UCSD-AML1 (cell line): ENCODE measurements around the gene DERL2.
"Not testable (repeated sequence)": the region's sequence is repeated elsewhere in the genome, so short reads cannot be mapped to it uniquely, and the experiment has no call there.

Experiments used
- DNase-seq: peaks from one replicate; lab custom pipeline; 2025; ENCODE audit not compliant: unreplicated experiment; lab: John Stamatoyannopoulos, UW

Gene DERL2

DNA sequence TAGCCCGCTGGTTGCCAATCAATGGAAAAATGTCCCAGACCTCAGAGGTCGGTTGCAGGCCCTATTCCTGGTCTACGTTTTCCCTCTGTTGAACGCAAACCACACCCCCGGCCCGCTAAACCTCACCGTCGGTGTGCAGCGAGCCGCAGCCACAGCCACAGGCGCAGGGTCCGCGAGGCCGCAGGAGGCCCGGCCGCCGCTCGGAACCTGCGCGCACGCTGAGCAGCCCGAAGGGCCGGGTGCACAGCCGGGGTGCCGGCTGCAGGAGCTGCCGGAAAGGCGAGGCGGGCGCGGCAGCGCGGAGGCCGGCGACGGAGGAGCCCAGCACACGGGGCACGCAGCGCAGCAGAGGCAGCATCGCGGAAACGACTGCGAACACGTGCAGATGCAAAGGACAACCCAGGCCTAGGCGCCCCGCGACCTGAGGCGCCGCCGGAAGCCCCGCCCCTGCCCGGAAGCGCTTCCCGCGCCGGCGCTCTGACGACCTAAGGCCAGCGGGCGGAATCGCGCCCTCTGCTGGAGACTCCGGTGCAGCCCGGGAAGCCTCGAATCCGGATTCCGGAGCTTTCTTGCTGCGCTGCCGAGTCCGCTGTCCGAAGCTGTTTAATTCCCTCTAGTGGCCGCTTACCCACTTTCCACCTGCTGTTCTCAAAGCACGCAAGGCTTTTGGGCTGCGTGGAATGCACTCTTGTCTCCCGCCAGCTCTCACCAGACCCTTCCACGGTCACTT lies 47.1 kb downstream of the DERL2 start, which contains the start of gene C1QBP:
TSS of gene C1QBP (minus strand) at position 440 of the 730 bp plus-strand sequence. CDS start at position 358, 82 bp downstream.
- peak; percentile 98 for DNase-seq

DNA sequence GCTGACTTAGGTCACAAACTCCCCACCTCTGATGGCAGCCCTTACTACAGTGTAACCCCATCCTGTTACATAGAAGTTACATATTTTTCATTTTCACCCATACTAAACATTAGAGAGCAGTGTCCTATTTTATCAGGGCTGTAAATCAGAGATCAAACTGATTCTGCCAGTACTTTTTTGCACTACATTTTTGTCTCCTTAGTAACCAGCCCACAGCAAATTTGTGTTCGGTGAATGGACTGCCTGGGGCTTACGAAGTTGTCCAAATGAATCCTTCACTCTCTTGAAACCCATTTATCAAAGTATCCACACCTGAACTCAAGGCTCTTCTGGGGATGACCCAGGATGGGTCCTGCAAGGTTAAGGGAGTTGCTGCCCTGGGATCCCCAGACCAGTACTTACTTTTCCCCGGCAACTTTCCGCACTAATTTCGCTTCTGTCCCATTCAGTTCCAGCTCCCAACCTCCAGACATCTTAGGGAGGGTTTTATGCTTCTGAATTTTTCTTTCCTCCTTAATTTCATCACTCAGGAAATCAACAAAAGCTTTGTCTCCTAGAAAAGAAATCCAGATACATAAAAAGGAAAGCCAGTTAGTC lies 48.2 kb downstream of the DERL2 start:
- no peak for DNase-seq

DNA sequence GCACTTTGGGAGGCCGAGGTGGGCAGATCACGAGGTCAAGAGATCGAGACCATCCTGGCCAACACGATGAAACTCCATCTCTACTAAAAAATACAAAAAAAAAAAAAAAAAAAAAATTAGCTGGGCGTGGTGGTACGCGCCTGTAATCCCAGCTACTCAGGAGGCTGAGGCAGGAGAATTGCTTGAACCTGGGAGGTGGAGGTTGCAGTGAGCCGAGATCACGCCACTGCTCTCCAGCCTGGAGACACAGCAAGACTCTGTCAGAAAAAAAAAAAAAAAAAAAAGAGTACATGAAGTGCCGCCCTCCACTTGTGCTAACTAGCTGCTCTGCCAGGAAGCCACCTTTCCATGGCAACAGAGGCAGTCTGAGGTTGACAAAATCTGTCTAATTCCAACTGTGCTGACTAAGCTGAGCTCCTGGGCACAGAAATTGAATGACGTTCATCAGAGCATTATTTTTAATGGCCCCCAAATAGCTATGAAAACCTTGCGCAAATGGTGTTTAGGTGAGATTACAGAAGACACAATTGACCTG lies 50.1 kb downstream of the DERL2 start:
- not testable (repeated sequence) for DNase-seq

DNA sequence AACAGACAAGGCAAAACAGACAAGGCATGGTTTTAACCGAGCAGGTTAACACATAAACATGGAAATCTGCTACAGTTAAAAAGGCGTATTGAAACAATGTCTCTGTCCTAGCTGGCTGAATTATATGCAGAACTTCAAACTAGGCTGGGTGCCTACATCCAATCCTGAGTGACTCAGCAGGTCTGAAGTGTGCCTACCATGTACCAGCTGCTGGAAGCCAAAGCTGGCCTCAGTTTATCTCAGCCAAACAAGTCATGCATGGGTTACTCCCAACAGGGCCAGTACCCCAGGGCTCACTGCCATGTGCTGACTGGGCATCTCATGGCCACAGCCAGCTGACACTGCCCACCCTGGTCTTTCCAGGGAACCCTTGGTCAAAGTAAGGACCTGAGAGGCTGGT lies 51.0 kb downstream of the DERL2 start:
- no peak for DNase-seq

DNA sequence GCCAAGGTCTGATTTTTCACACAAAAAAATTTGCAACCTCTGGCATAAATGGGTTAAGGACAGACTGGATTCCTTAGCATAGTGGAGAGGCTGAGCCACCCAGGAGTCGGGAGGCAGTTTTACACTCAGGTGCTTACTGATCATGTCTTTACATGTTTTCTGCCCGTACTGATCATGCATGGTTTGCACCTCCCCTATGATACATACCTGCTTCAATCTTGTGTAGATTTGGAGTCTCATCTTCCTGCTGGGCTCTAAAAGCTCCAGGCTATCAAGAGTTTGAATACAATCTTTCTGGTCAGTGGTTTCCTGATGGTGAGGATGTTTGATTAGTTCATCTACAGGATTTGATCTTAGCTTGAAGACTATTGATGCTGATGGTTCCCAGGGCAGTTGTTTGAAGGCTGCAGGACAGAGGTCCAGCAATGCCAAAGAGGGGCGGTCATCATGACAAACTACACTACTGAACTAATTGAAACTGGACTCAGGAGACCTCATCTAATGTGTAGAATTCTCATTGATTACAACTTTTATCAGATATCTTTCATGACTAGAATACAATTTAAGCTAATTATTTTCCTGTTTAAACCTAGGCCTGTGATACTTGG lies 53.9 kb downstream of the DERL2 start:
- no peak for DNase-seq

DNA sequence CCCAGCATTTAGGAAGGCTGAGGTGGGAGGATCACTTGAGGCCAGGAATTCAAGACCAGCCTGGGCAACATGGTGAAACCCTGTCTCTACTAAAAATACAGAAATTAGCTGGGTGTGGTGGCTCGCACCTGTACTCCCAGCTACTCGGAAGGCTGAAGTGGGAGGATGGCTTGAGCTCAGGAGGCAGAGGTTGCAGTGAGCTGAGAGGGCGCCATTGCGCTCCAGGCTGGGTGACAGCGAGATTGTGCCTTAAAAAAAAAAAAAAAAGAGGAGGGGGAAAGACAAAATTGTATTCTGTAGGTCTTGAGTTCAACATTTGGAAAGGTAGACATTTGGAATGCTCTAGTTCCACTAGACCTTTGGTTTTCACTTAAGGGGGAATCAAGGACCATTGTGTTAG lies 54.7 kb downstream of the DERL2 start:
- DNase-seq: not testable (repeated sequence)

DNA sequence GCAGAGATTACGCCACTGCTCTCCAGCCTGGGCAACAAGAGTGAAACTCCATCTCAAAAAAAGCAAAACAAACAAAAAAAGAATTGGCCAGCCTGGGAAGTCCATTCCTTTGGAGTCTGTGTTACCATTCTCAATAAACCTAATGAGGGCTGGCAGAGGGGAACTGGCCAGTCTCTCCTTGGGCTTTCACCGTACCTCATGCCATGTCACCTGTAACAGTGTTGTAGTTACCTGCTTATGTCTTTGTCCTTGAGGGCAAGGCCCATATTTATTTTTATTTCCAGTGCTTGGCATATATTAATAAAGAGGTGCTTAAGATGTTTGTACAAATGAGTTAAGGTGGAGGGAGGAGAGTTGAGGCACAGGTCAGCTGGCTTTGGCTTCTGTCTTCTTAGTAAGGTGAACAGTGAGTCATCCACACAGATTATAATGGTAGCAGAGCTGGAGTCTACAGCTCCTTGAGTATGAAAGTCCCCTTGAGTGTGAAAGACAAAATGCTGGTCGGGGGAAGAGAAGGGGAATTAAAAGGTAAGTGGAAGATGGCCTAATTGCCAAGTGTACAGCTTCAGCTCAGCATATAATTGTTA lies 55.5 kb downstream of the DERL2 start:
- no peak for DNase-seq

DNA sequence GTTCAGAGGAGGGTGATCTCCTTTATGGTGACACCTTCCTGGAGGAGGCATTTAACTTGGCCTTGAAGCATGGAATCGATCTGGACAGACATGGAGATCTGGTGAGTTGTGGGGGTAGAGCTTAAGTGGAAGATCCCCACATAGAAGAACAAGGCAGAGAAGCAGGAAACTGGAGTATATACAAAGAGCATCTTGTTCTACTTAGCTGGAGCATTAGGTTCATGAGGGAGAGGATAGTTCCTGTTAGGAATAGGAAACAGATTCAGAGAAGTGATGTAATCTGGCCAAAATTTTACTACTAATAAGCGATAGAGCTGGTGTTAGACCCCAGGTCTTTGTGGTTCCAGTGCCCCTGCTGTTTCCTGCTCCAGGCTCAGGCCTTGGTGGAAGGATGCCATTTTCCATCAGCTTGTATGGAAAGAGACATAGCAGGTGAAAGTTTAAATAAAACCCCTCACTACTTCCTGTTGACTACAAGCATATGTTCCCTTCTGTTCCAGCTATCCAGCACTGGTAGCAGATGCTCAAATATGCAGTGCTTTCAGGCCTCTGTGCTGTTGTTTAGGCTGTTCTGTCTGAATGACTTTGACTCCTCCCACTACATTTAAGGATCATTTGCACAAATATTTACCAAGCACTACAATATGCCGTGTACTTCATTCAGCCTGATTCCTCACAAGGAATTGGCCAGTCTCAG lies 56.6 kb downstream of the DERL2 start:
- no peak for DNase-seq

DNA sequence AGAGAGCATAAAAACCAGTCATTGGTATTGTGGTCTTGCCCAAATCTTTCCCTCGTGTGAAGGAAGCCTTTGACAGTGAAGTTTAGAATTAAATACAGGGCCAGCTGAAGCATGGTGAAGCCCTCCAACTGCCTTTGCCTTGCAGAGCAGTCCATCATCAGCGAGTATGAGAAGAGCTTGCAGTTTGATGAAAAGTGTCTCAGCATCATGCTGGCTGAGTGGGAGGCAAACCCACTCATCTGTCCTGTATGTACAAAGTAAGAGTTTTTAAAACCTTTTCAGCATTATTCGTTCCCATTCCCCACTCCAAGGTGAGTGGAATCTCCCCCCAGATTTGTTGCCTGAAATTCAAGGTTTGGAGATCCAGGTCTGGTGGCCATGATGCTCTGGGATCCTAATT lies 60.2 kb downstream of the DERL2 start:
- DNase-seq: no peak

DNA sequence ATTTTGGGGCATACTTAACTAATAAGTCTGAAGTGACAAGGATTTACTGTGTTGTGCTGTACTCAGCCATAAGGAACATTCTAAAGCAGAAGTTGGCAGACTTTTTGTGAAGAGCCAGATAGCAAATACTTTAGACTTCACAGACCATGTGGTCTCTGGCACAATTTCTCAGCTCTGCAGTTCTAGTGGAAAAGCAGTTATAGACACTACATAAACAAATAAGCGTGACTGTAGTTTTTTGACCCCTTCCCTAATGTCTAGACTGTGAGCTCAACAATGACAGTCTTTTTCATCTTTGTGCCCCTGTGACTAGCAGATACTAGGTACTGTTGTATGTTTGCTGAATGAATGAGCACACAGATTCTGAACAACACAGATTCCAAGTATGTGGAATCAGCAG lies 61.1 kb downstream of the DERL2 start:
- no peak for DNase-seq

DNA sequence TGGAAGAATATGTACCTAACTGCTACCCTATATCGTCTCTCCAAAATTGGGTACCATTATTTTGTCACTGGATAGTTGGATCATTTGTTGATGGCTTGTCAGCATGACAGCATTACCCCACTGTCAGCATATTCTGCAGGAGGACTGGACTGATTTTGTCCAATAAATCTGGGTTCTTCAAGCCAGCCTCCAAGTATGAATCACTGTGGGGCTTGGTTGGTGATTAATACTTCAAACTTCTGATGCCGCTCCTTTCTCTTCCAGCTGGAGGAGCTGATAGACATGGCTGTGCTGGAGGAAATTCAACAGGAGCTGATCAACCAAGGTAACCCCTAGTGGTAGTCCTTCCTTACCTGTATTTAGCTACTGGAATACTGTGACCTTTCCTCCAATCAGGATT lies 63.5 kb downstream of the DERL2 start:
- no peak for DNase-seq
